HEK293T (cell line): ENCODE measurements around the gene OLIG1.

Source experiments
- CTCF ChIA-PET: fragments of 350-600 bp; formaldehyde crosslinking; extraction: SDS; loops from one replicate; lab custom pipeline; 2021; ENCODE audit warnings: antibody characterized with exemption, inconsistent platforms; lab: Yijun Ruan, JAX
- POLR2A ChIA-PET: fragments of 350-600 bp; formaldehyde crosslinking; extraction: SDS; loops from one replicate; lab custom pipeline; 2020; ENCODE audit warnings: antibody characterized with exemption, inconsistent platforms; lab: Yijun Ruan, JAX
- DNase-seq: peaks from one replicate; pipeline ENCODE4 v3.0.0; 2012; ENCODE audit warnings: mixed read lengths; ENCODE audit errors: extremely low spot score
- ARNT ChIP-seq: fragments of 450-650 bp; IDR thresholded peaks from 2 replicates; pipeline ENCODE4 v1.6.1; 2017; ENCODE audit warnings: mild to moderate bottlenecking
- BHLHE40 ChIP-seq: fragments of 450-650 bp; IDR thresholded peaks from 2 replicates; pipeline ENCODE4 v1.6.1; 2016; ENCODE audit warnings: mild to moderate bottlenecking, moderate library complexity, borderline replicate concordance
- CTBP1 ChIP-seq: fragments of 450-650 bp; IDR thresholded peaks from 2 replicates; pipeline ENCODE4 v1.6.1; 2016; ENCODE audit warnings: borderline replicate concordance
- ELF4 ChIP-seq: fragments of 450-650 bp; IDR thresholded peaks from 2 replicates; pipeline ENCODE4 v1.6.1; 2017; ENCODE audit warnings: antibody characterized with exemption
- FOXA1 ChIP-seq: fragments of 450-650 bp; IDR thresholded peaks from 2 replicates; pipeline ENCODE4 v1.6.1; 2016; ENCODE audit warnings: mild to moderate bottlenecking
- FOXK2 ChIP-seq: fragments of 450-650 bp; IDR thresholded peaks from 2 replicates; pipeline ENCODE4 v1.6.1; 2016; ENCODE audit warnings: mild to moderate bottlenecking
- FOXM1 ChIP-seq: fragments of 450-650 bp; IDR thresholded peaks from 2 replicates; pipeline ENCODE4 v1.6.1; 2017; ENCODE audit warnings: mild to moderate bottlenecking, borderline replicate concordance
- HDGF ChIP-seq: fragments of 450-650 bp; IDR thresholded peaks from 2 replicates; pipeline ENCODE4 v1.6.1; 2017; ENCODE audit warnings: antibody characterized with exemption, borderline replicate concordance
- L3MBTL2 ChIP-seq: fragments of 450-650 bp; conservative IDR thresholded peaks from 2 replicates; pipeline ENCODE4 v1.6.1; 2016; ENCODE audit warnings: mild to moderate bottlenecking
- LEF1 ChIP-seq: fragments of 450-650 bp; IDR thresholded peaks from 2 replicates; pipeline ENCODE4 v1.6.1; 2017; ENCODE audit warnings: mild to moderate bottlenecking, borderline replicate concordance
- NFRKB ChIP-seq: fragments of 450-650 bp; IDR thresholded peaks from 2 replicates; pipeline ENCODE4 v1.6.1; 2016; ENCODE audit warnings: mild to moderate bottlenecking, moderate library complexity
- SP1 ChIP-seq: fragments of 450-650 bp; IDR thresholded peaks from 2 replicates; pipeline ENCODE4 v1.6.1; 2017
- SUZ12 ChIP-seq: fragments of 450-650 bp; IDR thresholded peaks from 2 replicates; pipeline ENCODE4 v1.6.1; 2016; ENCODE audit warnings: mild to moderate bottlenecking
- TARDBP ChIP-seq: fragments of 450-650 bp; IDR thresholded peaks from 2 replicates; pipeline ENCODE4 v1.6.1; 2016
- ZNF384 ChIP-seq: fragments of 450-650 bp; IDR thresholded peaks from 2 replicates; pipeline ENCODE4 v1.6.1; 2016
- TF ChIP-seq, protein P1 (sequence below): fragments of 450-650 bp; IDR thresholded peaks from 2 replicates; pipeline ENCODE4 v1.6.1; 2016

Gene OLIG1

DNA sequence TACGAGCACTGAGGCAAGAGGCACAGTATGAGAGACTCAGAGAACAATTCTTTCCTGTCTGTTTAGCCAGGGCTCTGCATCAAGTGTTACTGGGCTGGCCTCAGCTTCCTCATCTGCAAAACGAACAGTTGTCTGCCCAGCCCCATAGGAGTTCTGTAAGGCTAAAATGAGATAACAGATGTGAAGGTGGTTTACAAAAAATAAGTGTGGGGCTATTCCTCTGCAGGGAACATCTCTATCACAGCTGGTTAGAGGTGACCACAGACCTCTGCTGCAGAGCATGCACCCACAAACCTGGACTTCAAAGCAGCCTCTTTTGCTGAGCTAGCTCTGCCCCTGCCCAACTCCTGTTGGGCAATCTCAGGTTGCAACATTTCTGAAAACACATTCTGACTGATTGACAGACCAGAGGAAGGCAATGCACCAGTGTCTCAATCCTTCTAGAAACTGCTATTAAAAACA is 10.5 kb upstream of the OLIG1 start:
- CTCF ChIA-PET: no interaction called here
- POLR2A ChIA-PET: no interaction called here
- DNase-seq: no peak

DNA sequence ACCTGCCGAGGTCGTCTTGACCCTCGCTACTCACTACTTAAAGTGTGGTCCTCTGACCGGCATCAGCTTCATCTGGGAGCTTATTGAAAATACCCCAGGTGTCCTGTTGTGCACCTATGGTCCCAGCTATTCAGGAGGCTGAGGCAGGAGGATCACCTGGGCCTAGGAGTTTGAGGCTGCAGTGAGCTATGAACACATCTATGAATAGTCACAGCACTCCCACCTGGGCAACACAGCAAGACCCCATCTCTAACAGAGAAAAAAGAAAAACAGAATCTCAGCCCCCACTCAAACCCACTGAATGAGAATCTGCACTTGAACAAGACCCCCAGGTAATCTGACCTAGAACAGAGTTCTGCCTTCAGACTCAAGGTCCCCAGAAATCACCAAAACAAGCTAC is 8.7 kb upstream of the OLIG1 start:
- ChIA-PET POLR2A (interaction anchor here (1.1 kb wide), 1 partner anchor 36 kb away, joined by 4 read pairs; the partner anchor contains the start of gene OLIG2), CTCF (interaction anchor here (0.7 kb wide), 1 partner anchor 62 kb away, joined by 3 read pairs; no protein-coding TSS in a partner anchor)
- DNase-seq: no peak
- TF ChIP-seq ZNF384 (no peak), CTBP1 (no peak), ARNT (no peak), HDGF (no peak), LEF1 (no peak), L3MBTL2 (no peak), BHLHE40 (no peak), TARDBP (no peak), ELF4 (no peak), NFRKB (no peak), FOXA1 (no peak), SP1 (no peak), FOXK2 (no peak)
- TF ChIP-seq, protein P1, sequence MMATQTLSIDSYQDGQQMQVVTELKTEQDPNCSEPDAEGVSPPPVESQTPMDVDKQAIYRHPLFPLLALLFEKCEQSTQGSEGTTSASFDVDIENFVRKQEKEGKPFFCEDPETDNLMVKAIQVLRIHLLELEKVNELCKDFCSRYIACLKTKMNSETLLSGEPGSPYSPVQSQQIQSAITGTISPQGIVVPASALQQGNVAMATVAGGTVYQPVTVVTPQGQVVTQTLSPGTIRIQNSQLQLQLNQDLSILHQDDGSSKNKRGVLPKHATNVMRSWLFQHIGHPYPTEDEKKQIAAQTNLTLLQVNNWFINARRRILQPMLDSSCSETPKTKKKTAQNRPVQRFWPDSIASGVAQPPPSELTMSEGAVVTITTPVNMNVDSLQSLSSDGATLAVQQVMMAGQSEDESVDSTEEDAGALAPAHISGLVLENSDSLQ: no peak

More for the DNA sequence above, 10.5 kb upstream of the OLIG1 start:
- no peak for TF ChIP-seq FOXM1
- no peak for TF ChIP-seq LEF1
- no peak for TF ChIP-seq FOXK2
- TF ChIP-seq ELF4: no peak
- no peak for TF ChIP-seq NFRKB
- no peak for TF ChIP-seq BHLHE40
- TF ChIP-seq L3MBTL2: no peak
- no peak for TF ChIP-seq ZNF384

DNA sequence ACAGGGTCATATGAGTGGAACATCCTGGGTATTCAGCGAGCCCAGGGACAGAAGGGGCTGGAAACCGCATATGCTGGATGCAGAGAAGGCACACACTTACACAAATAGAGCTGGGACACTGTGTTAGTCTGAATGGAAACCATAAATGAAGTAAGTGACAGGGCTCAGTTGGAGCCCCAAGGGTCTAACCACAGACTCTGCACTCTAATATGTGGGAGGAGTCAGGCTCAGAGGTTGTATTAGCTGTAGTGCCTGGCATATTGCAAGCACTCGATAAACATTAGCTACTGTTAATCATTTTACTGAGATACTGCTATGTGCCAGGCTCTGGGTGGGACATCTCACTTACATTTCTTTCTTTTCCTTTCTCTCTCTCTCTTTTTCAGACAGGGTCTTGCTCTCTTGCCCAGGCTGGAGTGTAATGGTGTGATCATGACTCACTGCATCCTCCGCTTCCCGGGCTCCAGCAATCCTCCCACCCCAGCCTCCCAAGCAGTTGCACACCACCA is 6.5 kb upstream of the OLIG1 start:
- POLR2A ChIA-PET: no interaction called here

DNA sequence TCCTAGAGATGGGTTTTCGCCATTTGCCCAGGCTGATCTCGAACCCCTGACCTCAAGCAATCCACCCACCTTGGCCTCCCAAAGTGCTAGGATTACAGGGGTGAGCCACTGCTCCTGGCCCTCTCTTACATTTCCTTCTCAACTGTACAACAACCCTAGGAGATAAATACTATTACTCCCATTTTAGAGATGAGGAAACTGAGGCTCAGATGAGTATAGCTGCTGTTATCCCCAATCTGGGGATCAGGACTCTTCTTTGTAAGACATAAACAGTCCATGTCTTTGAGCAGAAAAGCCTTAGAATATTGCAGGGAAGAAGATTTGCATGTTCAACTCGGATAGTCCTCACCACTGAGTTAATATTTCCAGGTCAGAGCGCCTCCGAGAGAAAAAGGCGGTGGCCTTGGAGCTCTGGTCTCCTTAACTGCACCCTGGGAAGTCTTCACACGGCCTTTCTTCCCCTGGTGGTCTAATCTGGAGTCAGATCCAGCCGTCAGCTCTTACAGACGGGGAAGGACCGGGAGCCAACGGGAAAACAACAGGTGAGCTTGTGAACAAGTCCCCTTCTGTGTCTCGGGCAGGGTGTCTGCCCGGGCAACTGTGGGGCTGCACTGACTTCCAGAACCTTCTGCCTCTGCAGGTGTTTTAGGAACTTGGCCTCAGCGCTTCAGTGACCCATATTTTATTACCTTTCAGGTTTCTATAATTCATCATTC is 5.9 kb upstream of the OLIG1 start:
- no peak for DNase-seq
- CTCF ChIA-PET: no interaction called here
- POLR2A ChIA-PET: no interaction called here
- TF ChIP-seq SUZ12: no peak
- no peak for TF ChIP-seq CTBP1
- no peak for TF ChIP-seq FOXK2
- TF ChIP-seq, protein P1: no peak
- TF ChIP-seq LEF1: no peak
- TF ChIP-seq TARDBP: no peak
- TF ChIP-seq ZNF384: no peak
- no peak for TF ChIP-seq ARNT
- TF ChIP-seq BHLHE40: no peak

More for the DNA sequence above, 6.5 kb upstream of the OLIG1 start:
- CTCF ChIA-PET: no interaction called here
- DNase-seq: no peak
- no peak for TF ChIP-seq TARDBP

DNA sequence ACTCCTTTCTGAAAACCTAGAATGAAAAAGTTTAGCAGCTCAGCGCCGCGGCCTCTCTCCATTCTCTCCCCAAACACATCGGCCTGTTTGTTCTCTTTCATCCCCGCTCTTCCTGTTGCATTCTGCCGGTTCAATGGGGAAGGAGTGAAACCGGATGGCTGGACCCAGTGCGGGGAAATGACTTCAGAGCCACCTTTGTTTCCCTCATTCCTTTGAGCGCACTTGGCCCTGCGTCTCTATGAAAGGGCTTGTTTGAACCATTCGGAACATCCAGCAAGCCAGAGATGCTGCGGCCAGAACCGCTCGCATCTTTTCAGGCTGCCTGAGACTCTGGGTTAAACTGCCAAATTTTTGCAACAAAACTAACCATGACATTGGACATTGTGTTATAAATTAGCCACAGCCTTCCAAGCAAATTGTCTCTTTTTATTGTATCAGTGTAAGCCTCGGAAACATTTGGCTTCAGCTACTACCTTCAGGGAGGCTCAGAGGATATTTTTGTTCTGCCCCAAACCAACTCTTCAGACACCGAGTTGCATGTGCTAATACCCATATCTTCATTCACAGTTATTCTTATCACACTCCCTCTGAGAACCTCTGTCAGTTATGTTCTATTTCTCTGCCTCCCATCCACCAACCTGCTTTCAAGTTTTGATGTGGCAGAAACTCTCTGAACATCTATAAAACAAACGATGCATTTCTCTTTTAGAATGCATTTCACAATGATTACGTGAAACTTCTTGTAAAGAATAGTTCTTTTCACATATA is 5.1 kb upstream of the OLIG1 start:
- ChIA-PET POLR2A (no interaction called here), CTCF (interaction anchor here (0.6 kb wide), 1 partner anchor 20 kb away, joined by 4 read pairs; no protein-coding TSS in a partner anchor)
- no peak for TF ChIP-seq SP1
- no peak for TF ChIP-seq FOXM1
- TF ChIP-seq FOXA1: no peak
- TF ChIP-seq ZNF384: no peak
- no peak for TF ChIP-seq HDGF
- no peak for DNase-seq

DNA sequence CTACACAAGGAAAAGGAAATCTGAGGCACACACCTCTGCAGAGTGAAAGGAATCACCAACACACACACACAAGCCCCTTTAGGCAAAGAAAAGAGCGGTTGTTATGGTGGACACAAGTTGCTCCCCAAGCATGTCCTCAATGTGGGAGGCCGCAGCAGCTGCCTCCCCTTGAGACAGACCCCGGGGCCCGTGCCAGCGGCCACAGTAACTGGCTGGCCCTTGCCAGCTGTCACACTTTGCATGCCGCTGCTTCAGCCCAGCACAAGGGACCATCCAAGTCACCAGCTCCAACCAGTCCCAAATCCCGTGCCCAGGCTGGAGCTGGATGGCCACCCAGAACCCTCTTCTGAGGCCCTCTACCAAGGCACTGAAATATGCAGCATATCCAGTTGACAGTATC is 2.9 kb upstream of the OLIG1 start:
- ChIA-PET CTCF (no interaction called here), POLR2A (no interaction called here)
- TF ChIP-seq ARNT (no peak), TARDBP (no peak), SUZ12 (no peak), ZNF384 (no peak), BHLHE40 (no peak), LEF1 (no peak), ELF4 (no peak)
- TF ChIP-seq, protein P1: no peak
- no peak for DNase-seq
